ENCODE results near the gene C3orf52. TPM values are rescaled to one million over a fixed set of nuclear protein-coding genes. Genes with fewer than 3 reads are reported as not detected.

The C3orf52 gene
- total and polyA plus RNA-seq, 3 donors from 2014 or later, result 5.7 to 13.2 (median 6.8) TPM

DNA sequence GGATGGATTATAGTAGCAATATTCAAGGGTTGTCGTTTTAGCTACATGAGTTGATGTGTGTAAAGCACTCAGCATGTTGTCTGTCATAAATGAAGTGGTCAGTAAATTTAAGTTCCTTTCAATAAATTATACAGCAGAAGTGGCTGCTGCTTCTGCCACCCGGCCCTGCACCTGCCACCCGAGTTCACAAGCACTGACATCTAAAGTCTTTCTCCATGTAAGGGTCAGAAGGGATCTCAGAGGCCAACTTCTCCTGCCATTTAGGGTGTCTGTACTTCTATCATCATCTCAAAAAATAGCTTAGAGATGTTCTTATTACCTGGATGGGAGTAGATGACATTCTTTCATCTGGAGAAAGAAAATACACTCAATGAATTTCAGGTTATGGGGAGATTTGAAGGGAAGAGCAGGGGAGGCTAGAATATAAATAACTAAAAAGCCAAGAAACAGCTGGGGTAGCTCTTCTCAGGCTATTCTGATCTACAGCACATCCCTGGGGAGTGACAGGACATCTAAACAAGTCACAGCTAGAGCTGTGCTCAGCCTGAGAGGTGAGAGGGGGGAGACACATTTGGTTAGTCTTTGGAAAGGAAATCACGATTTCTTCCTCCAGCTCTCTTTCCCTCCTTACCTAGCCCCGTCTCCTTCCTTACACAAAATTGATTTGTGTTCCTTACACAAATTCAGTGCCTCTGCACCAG is 38.9 kb downstream of the C3orf52 start:
- TF ChIP-seq, protein P1, sequence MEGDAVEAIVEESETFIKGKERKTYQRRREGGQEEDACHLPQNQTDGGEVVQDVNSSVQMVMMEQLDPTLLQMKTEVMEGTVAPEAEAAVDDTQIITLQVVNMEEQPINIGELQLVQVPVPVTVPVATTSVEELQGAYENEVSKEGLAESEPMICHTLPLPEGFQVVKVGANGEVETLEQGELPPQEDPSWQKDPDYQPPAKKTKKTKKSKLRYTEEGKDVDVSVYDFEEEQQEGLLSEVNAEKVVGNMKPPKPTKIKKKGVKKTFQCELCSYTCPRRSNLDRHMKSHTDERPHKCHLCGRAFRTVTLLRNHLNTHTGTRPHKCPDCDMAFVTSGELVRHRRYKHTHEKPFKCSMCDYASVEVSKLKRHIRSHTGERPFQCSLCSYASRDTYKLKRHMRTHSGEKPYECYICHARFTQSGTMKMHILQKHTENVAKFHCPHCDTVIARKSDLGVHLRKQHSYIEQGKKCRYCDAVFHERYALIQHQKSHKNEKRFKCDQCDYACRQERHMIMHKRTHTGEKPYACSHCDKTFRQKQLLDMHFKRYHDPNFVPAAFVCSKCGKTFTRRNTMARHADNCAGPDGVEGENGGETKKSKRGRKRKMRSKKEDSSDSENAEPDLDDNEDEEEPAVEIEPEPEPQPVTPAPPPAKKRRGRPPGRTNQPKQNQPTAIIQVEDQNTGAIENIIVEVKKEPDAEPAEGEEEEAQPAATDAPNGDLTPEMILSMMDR (IDR thresholded peaks at IDR 0.05), result no peak
- no peak for TF ChIP-seq POLR2A (IDR thresholded peaks at IDR 0.05)
- Histone ChIP-seq H3K9me3 (no peaks in the 10 kb centered on the region), H3K4me3 (no peak overlapping the region), H3K27ac (no peak overlapping the region), H3K36me3 (ENCODE audit: low read depth, missing control alignments) (no peaks in the 10 kb centered on the region), H3K27me3 (no peaks in the 10 kb centered on the region), H3K4me1 (peaks cover 13% of the 10 kb centered on the region)
- 77 to 88% methylated on average over 5 of the region's 5 CpGs for WGBS, 2 donors
- no peak for DNase-seq
- intact Hi-C loops (cut with DNase I; ENCODE audit: low total_unique reads), result no loop called here

DNA sequence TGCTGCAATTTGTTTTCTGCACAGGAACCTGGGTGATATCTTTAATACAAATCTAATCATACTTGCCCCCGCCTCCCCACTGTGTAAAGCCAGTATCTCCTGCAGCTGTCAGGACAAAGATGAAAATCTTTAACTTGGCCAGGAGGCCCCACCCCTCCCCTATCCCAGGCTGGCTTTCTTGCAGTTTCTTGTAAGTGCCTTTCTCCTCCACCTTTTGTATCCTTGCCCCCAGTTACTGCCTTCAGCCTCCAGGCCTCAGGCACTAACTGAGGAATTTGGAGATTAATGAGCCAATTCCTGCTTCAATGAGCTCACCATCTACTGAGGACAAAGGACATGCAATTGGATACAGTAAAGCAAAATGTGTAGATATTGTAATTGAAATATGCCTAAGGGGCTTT is 40.3 kb downstream of the C3orf52 start:
- WGBS, 2 donors, result 76 to 85% methylated on average over 1 of the region's 1 CpG
- Histone ChIP-seq H3K27me3 (no peaks in the 10 kb centered on the region), H3K4me1 (peaks cover 11% of the 10 kb centered on the region), H3K4me3 (no peak overlapping the region), H3K36me3 (ENCODE audit: low read depth, missing control alignments) (no peaks in the 10 kb centered on the region), H3K27ac (no peak overlapping the region), H3K9me3 (no peaks in the 10 kb centered on the region)
- DNase-seq, result no peak
- intact Hi-C loops (cut with DNase I; ENCODE audit: low total_unique reads), result no loop called here
- no peak for TF ChIP-seq POLR2A (IDR thresholded peaks at IDR 0.05)
- TF ChIP-seq, protein P1 (IDR thresholded peaks at IDR 0.05), result no peak

DNA sequence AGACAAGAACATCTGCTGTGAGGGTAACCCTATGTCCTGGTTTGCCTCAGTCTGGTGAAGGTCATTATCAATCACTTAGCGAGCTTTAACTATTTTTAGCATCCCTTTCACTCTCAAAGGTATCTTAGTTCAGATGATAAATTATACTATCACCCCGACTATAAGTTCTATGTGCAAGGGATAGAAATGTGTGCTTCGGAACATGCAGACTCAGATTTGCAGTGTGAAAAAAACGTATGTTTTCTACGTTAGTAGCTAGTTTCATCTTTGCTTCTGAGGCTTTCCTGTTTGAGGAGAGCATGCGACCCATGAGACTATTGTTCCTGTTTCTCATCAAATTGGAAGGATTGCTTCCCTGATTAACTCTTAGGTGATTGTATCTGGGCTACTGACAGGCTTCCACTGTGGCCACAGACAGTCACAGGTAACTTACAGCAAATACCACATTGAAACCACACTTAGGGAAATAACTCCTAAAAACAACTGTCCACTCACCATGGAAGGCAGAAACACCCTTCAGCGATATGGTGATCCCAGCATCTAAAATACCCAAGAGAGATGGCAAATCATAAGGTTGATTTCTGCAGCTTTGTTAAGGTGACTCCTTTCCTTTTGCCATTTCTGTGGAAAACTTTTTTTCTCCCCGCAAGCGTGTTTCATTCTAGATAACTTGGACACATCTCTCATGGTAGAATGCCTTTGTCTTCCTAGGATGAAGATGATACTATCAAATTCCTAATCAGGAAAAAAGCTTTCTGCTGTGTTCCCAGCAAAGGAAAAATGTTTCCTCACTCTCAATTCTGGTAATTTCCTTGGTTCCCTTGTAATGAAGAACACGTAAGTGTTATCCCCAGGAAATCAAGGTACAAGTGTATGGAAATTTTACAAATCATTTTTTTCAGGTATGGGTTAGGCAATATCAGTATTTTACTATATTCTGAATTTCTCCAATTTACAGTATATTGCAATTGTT is 41.6 kb downstream of the C3orf52 start:
- no peaks in the 10 kb centered on the region for H3K36me3 ChIP-seq (ENCODE audit: low read depth, missing control alignments)
- H3K27ac ChIP-seq, result no peak overlapping the region
- TF ChIP-seq POLR2A (IDR thresholded peaks at IDR 0.05), result no peak
- TF ChIP-seq, protein P1 (IDR thresholded peaks at IDR 0.05), result no peak
- intact Hi-C loops (cut with DNase I; ENCODE audit: low total_unique reads), result no loop called here
- no peak overlapping the region for H3K4me3 ChIP-seq
- DNase-seq, result no peak
- no peaks in the 10 kb centered on the region for H3K9me3 ChIP-seq
- 56 to 66% methylated on average over 10 of the region's 10 CpGs for WGBS, 2 donors
- H3K27me3 ChIP-seq, result no peaks in the 10 kb centered on the region
- peaks cover 11% of the 10 kb centered on the region for H3K4me1 ChIP-seq

DNA sequence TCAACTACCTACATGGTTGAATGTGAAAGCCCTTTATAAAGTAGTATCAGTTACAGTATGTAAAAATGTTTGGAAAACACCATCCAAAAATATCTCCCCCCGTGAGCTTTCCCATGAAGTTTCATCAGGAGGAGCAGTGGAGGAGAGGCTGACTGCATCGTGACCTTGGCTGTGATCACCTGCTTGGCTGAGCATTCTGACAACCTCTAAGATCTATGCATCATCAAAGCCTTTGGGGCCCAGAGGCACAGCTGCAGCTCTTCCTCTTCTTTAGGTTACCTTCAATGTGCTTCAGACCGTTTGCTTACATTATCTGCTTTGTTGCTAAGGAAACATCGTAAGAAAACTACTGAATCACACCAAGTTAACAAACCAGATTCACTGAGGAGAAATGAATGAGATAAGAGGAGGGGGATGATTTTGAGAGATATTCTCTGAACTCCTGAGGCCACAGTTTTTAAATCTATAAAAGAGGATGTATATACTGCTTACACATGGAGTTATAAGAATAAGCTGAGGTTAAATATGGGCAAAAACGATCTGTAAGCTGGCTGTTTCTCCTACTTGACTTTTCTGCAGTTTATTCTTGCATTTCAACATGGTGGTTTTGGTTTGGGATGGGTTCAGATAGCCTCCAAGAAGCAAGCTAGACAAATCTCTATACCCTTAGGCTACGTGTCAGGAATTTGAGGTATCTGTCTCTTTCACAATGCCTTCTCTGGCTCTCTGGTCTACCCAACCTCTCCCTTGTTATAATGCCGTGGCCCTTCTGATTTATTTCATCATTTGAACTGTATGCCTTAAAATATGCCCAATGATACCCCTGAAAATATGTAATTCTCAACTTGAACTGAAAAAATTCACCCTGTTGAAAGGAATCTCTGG is 42.9 kb downstream of the C3orf52 start:
- TF ChIP-seq POLR2A (IDR thresholded peaks at IDR 0.05), result no peak
- TF ChIP-seq, protein P1 (IDR thresholded peaks at IDR 0.05), result no peak
- H3K36me3 ChIP-seq (ENCODE audit: low read depth, missing control alignments), result no peaks in the 10 kb centered on the region
- no peak overlapping the region for H3K4me3 ChIP-seq
- DNase-seq, result no peak
- WGBS, 2 donors, result 71 to 73% methylated on average over 7 of the region's 7 CpGs
- intact Hi-C loops (cut with DNase I; ENCODE audit: low total_unique reads), result no loop called here
- no peaks in the 10 kb centered on the region for H3K9me3 ChIP-seq
- no peaks in the 10 kb centered on the region for H3K27me3 ChIP-seq
- H3K27ac ChIP-seq, result no peak overlapping the region
- H3K4me1 ChIP-seq, result peaks cover 11% of the 10 kb centered on the region
